GM18499 (cell line): Measurements from ENCODE around the gene LRP6.

ENCODE experiments used
- ATAC-seq: cut with Tn5 transposase; IDR thresholded peaks from one replicate; pipeline ENCODE4 v1.9.1; 2021; ENCODE audit warnings: moderate number of reproducible peaks; ENCODE audit not compliant: insufficient read depth, unreplicated experiment

The LRP6 gene

GRCh38 chr12:12086973-12087692, 179.7 kb downstream of the LRP6 start:
- no peak for ATAC-seq

- ATAC-seq, result no peak
Observed at GRCh38 chr12:12086362-12086761, 180.5 kb downstream of the LRP6 start.

- no peak for ATAC-seq
Observed at GRCh38 chr12:12083688-12084087, 183.2 kb downstream of the LRP6 start.

GRCh38 chr12:12081836-12082497, 184.9 kb downstream of the LRP6 start:
- ATAC-seq, result no peak

GRCh38 chr12:12079291-12079690, 187.6 kb downstream of the LRP6 start:
- no peak for ATAC-seq

GRCh38 chr12:12072064-12072760, 194.6 kb downstream of the LRP6 start:
- no peak for ATAC-seq

- ATAC-seq, result no peak
Observed at GRCh38 chr12:12070674-12071656, 195.9 kb downstream of the LRP6 start, which contains the start of gene BCL2L14. Gene BCL2L14, plus strand, starts transcription at chr12:12070939. Its CDS starts 8,367 bp downstream, at chr12:12079306.

GRCh38 chr12:12069821-12070548, 196.9 kb downstream of the LRP6 start:
- no peak for ATAC-seq

GRCh38 chr12:12068751-12069150, 198.1 kb downstream of the LRP6 start:
- ATAC-seq, result no peak
